NCI-H345 treated with DMSO at 0.1 percent for 48 hours (cell line): ENCODE data around the gene FOXP2.
"Not testable (repeated sequence)": the region's sequence is repeated elsewhere in the genome, so short reads cannot be mapped to it uniquely, and the experiment has no call there.

Experiments used
- DNase-seq: peaks from one replicate; lab custom pipeline; 2025; ENCODE audit not compliant: unreplicated experiment; lab: John Stamatoyannopoulos, UW

The FOXP2 gene

GRCh38 chr7:114419441-114420272, 5.0 kb downstream of the FOXP2 start:
- no peak for DNase-seq

GRCh38 chr7:114422507-114423501, 8.2 kb downstream of the FOXP2 start:
- DNase-seq, result no peak

- no peak for DNase-seq
These were observed 11.8 kb downstream of the FOXP2 start for GRCh38 chr7:114426382-114426781.

GRCh38 chr7:114426824-114427223, 12.2 kb downstream of the FOXP2 start:
- DNase-seq, result peak; percentile 6

- no peak for DNase-seq
These were observed 13.6 kb downstream of the FOXP2 start for GRCh38 chr7:114428211-114428610.

GRCh38 chr7:114431189-114431588, 16.6 kb downstream of the FOXP2 start:
- no peak for DNase-seq

GRCh38 chr7:114432061-114432460, 17.4 kb downstream of the FOXP2 start:
- DNase-seq, result no peak

- no peak for DNase-seq
These were observed 18.1 kb downstream of the FOXP2 start for GRCh38 chr7:114432703-114433102.

GRCh38 chr7:114439581-114439980, 25.0 kb downstream of the FOXP2 start:
- DNase-seq, result no peak

- not testable (repeated sequence) for DNase-seq
These were observed 26.3 kb downstream of the FOXP2 start for GRCh38 chr7:114440927-114441326.

- DNase-seq, result no peak
These were observed 29.6 kb downstream of the FOXP2 start for GRCh38 chr7:114444196-114444595.

- DNase-seq, result no peak
These were observed 35.8 kb downstream of the FOXP2 start for GRCh38 chr7:114450431-114450830.

GRCh38 chr7:114459574-114459973, 45.0 kb downstream of the FOXP2 start:
- DNase-seq, result no peak

- no peak for DNase-seq
These were observed 45.4 kb downstream of the FOXP2 start for GRCh38 chr7:114460021-114460420.

GRCh38 chr7:114466917-114467316, 52.3 kb downstream of the FOXP2 start:
- no peak for DNase-seq

- DNase-seq, result no peak
These were observed 54.2 kb downstream of the FOXP2 start for GRCh38 chr7:114468844-114469243.

GRCh38 chr7:114472896-114473512, 58.4 kb downstream of the FOXP2 start:
- no peak for DNase-seq

- DNase-seq, result no peak
These were observed 63.8 kb downstream of the FOXP2 start for GRCh38 chr7:114478384-114478783.

GRCh38 chr7:114481999-114482398, 67.4 kb downstream of the FOXP2 start:
- DNase-seq, result no peak

- no peak for DNase-seq
These were observed 69.6 kb downstream of the FOXP2 start for GRCh38 chr7:114484226-114484625.

- no peak for DNase-seq
These were observed 72.6 kb downstream of the FOXP2 start for GRCh38 chr7:114487174-114487573.
